GM12878 (cell line): ENCODE results near the gene TRIM60. TPM values are rescaled to one million over a fixed set of nuclear protein-coding genes. Genes with fewer than 3 reads are reported as not detected.

Source experiments
- ATAC-seq: fragments of 200-7000 bp; cut with Tn5 transposase; 3 replicates; pipeline ENCODE4 v1.9.1; 2020; ENCODE audit warnings: mild to moderate bottlenecking, moderate library complexity
- BruUV-seq: library from RNA; stranded (reverse); fragments of 400-500 nt; replicated peaks from 2 replicates; lab custom pipeline; 2021; lab: Mats Ljungman, UMichigan
- CTCF ChIA-PET: fragments of 300-600 bp; sonication (Branson Sonifier 250); formaldehyde crosslinking; extraction: SDS; loops from one replicate; lab custom pipeline; 2021; ENCODE audit warnings: inconsistent platforms; lab: Yijun Ruan, JAX
- POLR2A ChIA-PET: fragments of 350-600 bp; formaldehyde crosslinking; extraction: SDS; loops from one replicate; lab custom pipeline; 2021; ENCODE audit warnings: inconsistent platforms; lab: Charles Lee
- RAD21 ChIA-PET: fragments of 300-600 bp; sonication (Branson Sonifier 250); formaldehyde crosslinking; loops from one replicate; lab custom pipeline; 2023; ENCODE audit warnings: antibody characterized with exemption; ENCODE audit not compliant: unreplicated experiment; lab: Charles Lee
- SMC1A ChIA-PET: fragments of 300-600 bp; sonication (Branson Sonifier 250); formaldehyde crosslinking; loops from one replicate; lab custom pipeline; 2023; ENCODE audit not compliant: unreplicated experiment, uncharacterized antibody; lab: Charles Lee
- DNase-seq: peaks from one replicate; pipeline ENCODE4 v3.0.0-alpha.2; 2011; ENCODE audit warnings: low read depth, low spot score
- FAIRE-seq: peaks from 3 replicates; lab custom pipeline; 2011; peaks lifted over from hg19 to GRCh38; lab: Jason Lieb, UNC
- H2AFZ ChIP-seq: 2 replicates; pipeline ENCODE4 v1.6.0; 2011; ENCODE audit warnings: low read depth, low read length, control low read depth; ENCODE audit not compliant: control insufficient read depth
- H3K27ac ChIP-seq: 2 replicates; pipeline ENCODE4 v1.5.1; 2011; ENCODE audit warnings: control low read depth; ENCODE audit not compliant: control insufficient read depth, insufficient read depth
- H3K27me3 ChIP-seq, 2 experiments: replicated peaks in 1 of 2; 2 replicates each; pipeline versions ENCODE4 v1.6.0 to v1.6.1; 2011; ENCODE audit warnings: low read length in 1 of 2; ENCODE audit not compliant: control insufficient read depth in 2 of 2, insufficient read depth in 2 of 2
- H3K36me3 ChIP-seq, 2 experiments: 2 replicates each; pipeline ENCODE4 v1.5.1; 2011; ENCODE audit warnings: low read length in 1 of 2; ENCODE audit not compliant: control insufficient read depth in 2 of 2, insufficient read depth in 2 of 2
- H3K4me1 ChIP-seq: 2 replicates; pipeline ENCODE4 v1.6.1; 2011; ENCODE audit warnings: mild to moderate bottlenecking, low read length, moderate library complexity, mixed read lengths; ENCODE audit not compliant: control insufficient read depth, insufficient read depth
- H3K4me2 ChIP-seq: 2 replicates; pipeline ENCODE4 v1.6.0; 2011; ENCODE audit warnings: control low read depth; ENCODE audit not compliant: control insufficient read depth, insufficient read depth
- H3K4me3 ChIP-seq: fragments of 200-600 bp; sonication (generic); 2 replicates; pipeline ENCODE4 v1.5.1; 2016
- H3K79me2 ChIP-seq: 2 replicates; pipeline ENCODE4 v1.6.0; 2011; ENCODE audit warnings: low read length; ENCODE audit not compliant: control insufficient read depth, insufficient read depth
- H3K9ac ChIP-seq: 2 replicates; pipeline ENCODE4 v1.8.0; 2011; ENCODE audit warnings: low read length, control low read depth, mixed read lengths; ENCODE audit not compliant: control insufficient read depth, insufficient read depth
- H3K9me3 ChIP-seq: replicated peaks from 3 replicates; pipeline ENCODE4 v1.5.1; 2011; ENCODE audit warnings: mild to moderate bottlenecking, low read length; ENCODE audit not compliant: control insufficient read depth, insufficient read depth
- H4K20me1 ChIP-seq: 2 replicates; pipeline ENCODE4 v1.6.0; 2011; ENCODE audit not compliant: control insufficient read depth, insufficient read depth
- CBX3 ChIP-seq: fragments of 200-600 bp; sonication (generic); IDR thresholded peaks from 2 replicates; pipeline ENCODE4 v1.6.1; 2016; ENCODE audit warnings: low read depth, borderline replicate concordance
- E2F4 ChIP-seq: IDR thresholded peaks from 2 replicates; pipeline ENCODE4 v1.6.1; 2012; ENCODE audit warnings: low read depth, low read length, improper control_type of control experiment
- EP300 ChIP-seq, 2 experiments: fragments of 150-350 bp in 1 of 2; IDR thresholded peaks; 2 replicates each; pipeline ENCODE4 v1.6.1; 2011 to 2012; ENCODE audit warnings: low read depth in 2 of 2, low read length in 2 of 2, borderline replicate concordance in 1 of 2, improper control_type of control experiment in 1 of 2, inconsistent platforms in 1 of 2; ENCODE audit not compliant: control insufficient read depth in 1 of 2
- ETV6 ChIP-seq, 2 experiments: fragments of 450-650 bp in 1 of 2; IDR thresholded peaks in 1 of 2; conservative IDR thresholded peaks in 1 of 2; 2 replicates each; pipeline ENCODE4 v1.6.1; 2014; ENCODE audit warnings: antibody characterized with exemption in 1 of 2, borderline replicate concordance in 1 of 2, low read depth in 1 of 2, mild to moderate bottlenecking in 1 of 2, moderate library complexity in 1 of 2
- IKZF1 ChIP-seq: fragments of 450-650 bp; conservative IDR thresholded peaks from 2 replicates; pipeline ENCODE4 v1.6.1; 2017; ENCODE audit warnings: antibody characterized with exemption, mild to moderate bottlenecking
- IRF4 ChIP-seq: IDR thresholded peaks from 2 replicates; pipeline ENCODE4 v1.6.1; 2011; ENCODE audit warnings: low read depth, low read length
- IRF5 ChIP-seq: fragments of 450-650 bp; IDR thresholded peaks from 2 replicates; pipeline ENCODE4 v1.6.1; 2017; ENCODE audit warnings: borderline replicate concordance
- JUNB ChIP-seq: IDR thresholded peaks from 2 replicates; pipeline ENCODE4 v1.6.1; 2016; ENCODE audit warnings: antibody characterized with exemption, mild to moderate bottlenecking
- PAX5 ChIP-seq: IDR thresholded peaks from 2 replicates; pipeline ENCODE4 v1.6.1; 2011; ENCODE audit warnings: low read depth, low read length, borderline replicate concordance
- PML ChIP-seq: IDR thresholded peaks from 2 replicates; pipeline ENCODE4 v1.6.1; 2012; ENCODE audit warnings: low read length, inconsistent platforms
- RAD51 ChIP-seq: fragments of 450-650 bp; IDR thresholded peaks from 2 replicates; pipeline ENCODE4 v1.6.1; 2016; ENCODE audit warnings: moderate library complexity, mild to moderate bottlenecking, inconsistent platforms
- RFX5 ChIP-seq: IDR thresholded peaks from 2 replicates; pipeline ENCODE4 v1.6.1; 2011; ENCODE audit warnings: low read depth, low read length, improper control_type of control experiment
- SREBF1 ChIP-seq: IDR thresholded peaks from 2 replicates; pipeline ENCODE4 v1.6.1; 2012; ENCODE audit warnings: mild to moderate bottlenecking, low read length
- ZBTB33 ChIP-seq: fragments of 450-650 bp; IDR thresholded peaks from 2 replicates; pipeline ENCODE4 v1.6.1; 2017; ENCODE audit warnings: mild to moderate bottlenecking
- ZNF24 ChIP-seq: fragments of 450-650 bp; IDR thresholded peaks from 2 replicates; pipeline ENCODE4 v1.6.1; 2017; ENCODE audit warnings: antibody characterized with exemption, mild to moderate bottlenecking
- ZNF384 ChIP-seq: IDR thresholded peaks from 2 replicates; pipeline ENCODE4 v1.6.1; 2012; ENCODE audit warnings: low read depth, mild to moderate bottlenecking, low read length, improper control_type of control experiment, borderline replicate concordance
- ZNF592 ChIP-seq: fragments of 450-650 bp; IDR thresholded peaks from 2 replicates; pipeline ENCODE4 v1.6.1; 2017; ENCODE audit warnings: mild to moderate bottlenecking, moderate library complexity
- WGBS: methylation state at CpG from one replicate; pipeline ENCODE4 v1.1.6; 2016; ENCODE audit warnings: low lambda C conversion rate; ENCODE audit not compliant: insufficient replicate concordance, insufficient coverage; ENCODE audit errors: missing lambda C conversion rate; 5-methylcytosine and 5-hydroxymethylcytosine counted together
- in situ Hi-C: fragments of 300-500 bp; cut with MboI; formaldehyde crosslinking; loops from 9 replicates; pipeline ENCODE4 v1.14.3; 2018; ENCODE audit warnings: mixed read lengths
- intact Hi-C: fragments of 100-400 bp; cut with micrococcal nuclease; formaldehyde crosslinking; loops from one replicate; pipeline ENCODE4 v1.14.2; 2022; ENCODE audit not compliant: unreplicated experiment
- polyA plus RNA-seq, 11 experiments: library from polyadenylated mRNA; depleted of rRNA in 4 of 11; unstranded in 6 of 11; stranded (reverse) in 5 of 11; fragments of >200 nt; fragmentation: Nextera tagmentation in 4 of 11; fragmentation: Illumina TruSeq in 1 of 11; extraction: Ambion mirVana in 4 of 11; extraction: Trizol in 1 of 11; gene quantifications; 1 replicate in 1 of 11; 2 replicates in 10 of 11; pipeline versions ENCODE4 v1.2.1 to v1.2.3, GENCODE V29; 2011 to 2016; ENCODE audit warnings: inconsistent platforms in 2 of 11, missing spikeins in 2 of 11, low read depth in 1 of 11
- total RNA-seq, 4 experiments: library from RNA; depleted of rRNA in 3 of 4; stranded (reverse); fragments of >200 nt in 3 of 4; fragmentation: Illumina TruSeq in 1 of 4; extraction: Trizol in 1 of 4; gene quantifications; 2 replicates each; pipeline versions ENCODE4 v1.2.1 to v1.2.3, GENCODE V29; 2013 to 2021

Gene TRIM60
- total and polyA plus RNA-seq, 10 of the 15 experiments (the other 5 are each of a cell fraction or from before 2014, with no cell fraction given) = not detected

- H3K27ac ChIP-seq = no peak overlapping the region
- CTCF ChIA-PET = no interaction called here
- POLR2A ChIA-PET = no interaction called here
- peaks cover 0 to 3% of the 10 kb centered on the region in 2 experiments; a peak in 2 of 4 replicates for H3K27me3 ChIP-seq
- intact Hi-C loops (no loop called here), in situ Hi-C loops (no loop called here)
- no peaks in the 10 kb centered on the region for H4K20me1 ChIP-seq
- no peaks in the 10 kb centered on the region for H3K4me1 ChIP-seq
- 38% methylated on average over 5 of the region's 5 CpGs for WGBS
- no peak overlapping the region for H3K4me2 ChIP-seq
- H3K9me3 ChIP-seq = no peaks in the 10 kb centered on the region
- H3K9ac ChIP-seq = no peak overlapping the region
- H3K36me3 ChIP-seq = no peaks in the 10 kb centered on the region
- H2AFZ ChIP-seq = no peak overlapping the region
- BruUV-seq = no TSS peak
- FAIRE-seq = no peak
- no peak for ATAC-seq
- no peak for DNase-seq
- H3K4me3 ChIP-seq = no peak overlapping the region
- RAD21 ChIA-PET = interaction anchor here (1.0 to 1.3 kb wide), 2 partner anchors 68 to 239 kb away, joined by 3 to 4 read pairs; no protein-coding TSS in a partner anchor
- H3K79me2 ChIP-seq = no peaks in the 10 kb centered on the region
- SMC1A ChIA-PET = no interaction called here
- no peak for TF ChIP-seq ZBTB33
- no peak for TF ChIP-seq RAD51
- no peak for TF ChIP-seq RFX5
- no peak for TF ChIP-seq IRF4
- no peak for TF ChIP-seq ZNF592
- TF ChIP-seq E2F4 = no peak
- no peak for TF ChIP-seq PML
- TF ChIP-seq EP300 (IDR thresholded peaks at IDR 0.05; ENCODE audit: borderline replicate concordance in 1 of 2, control insufficient read depth in 1 of 2, low read depth in 2 of 2, low read length in 2 of 2) = no peak
- TF ChIP-seq ETV6 (conservative IDR thresholded peaks at IDR 0.05 in 1 of 2, IDR thresholded peaks at IDR 0.05 in 1 of 2; ENCODE audit: borderline replicate concordance in 1 of 2, low read depth in 1 of 2) = no peak
- TF ChIP-seq IRF5 = no peak
- no peak for TF ChIP-seq PAX5
- TF ChIP-seq IKZF1 = no peak
- TF ChIP-seq SREBF1 = no peak
- TF ChIP-seq ZNF24 = no peak
- no peak for TF ChIP-seq JUNB
- TF ChIP-seq ZNF384 = no peak
- TF ChIP-seq CBX3 = no peak
Measured at GRCh38 chr4:165006886-165007285, 24.9 kb upstream of the TRIM60 start.
